HCT116 (cell line): ENCODE data around the gene CCBE1. TPM values are rescaled to one million over a fixed set of nuclear protein-coding genes. Genes with fewer than 3 reads are reported as not detected.

Experiments
- ATAC-seq: fragments of 200-7000 bp; cut with Tn5 transposase; 2 replicates; pipeline ENCODE4 v1.9.1; 2020; ENCODE audit warnings: mild to moderate bottlenecking, moderate library complexity
- BruUV-seq: library from RNA; stranded (reverse); fragments of 400-500 nt; replicated peaks from 2 replicates; lab custom pipeline; 2021; lab: Mats Ljungman, UMichigan
- CTCF ChIA-PET: fragments of 300-600 bp; sonication (Branson Sonifier 250); formaldehyde crosslinking; loops from one replicate; lab custom pipeline; 2021; ENCODE audit warnings: antibody characterized with exemption; lab: Charles Lee
- POLR2A ChIA-PET: fragments of 300-600, 350-600 bp; sonication (Branson Sonifier 250); formaldehyde crosslinking; loops from one replicate; lab custom pipeline; 2021; ENCODE audit warnings: antibody characterized with exemption; lab: Charles Lee
- RAD21 ChIA-PET, 2 experiments: fragments of 300-600 bp; sonication (Branson Sonifier 250); formaldehyde crosslinking; loops; one replicate each; lab custom pipeline; 2023; ENCODE audit warnings: low total read pairs in 2 of 2; ENCODE audit not compliant: uncharacterized antibody in 2 of 2, unreplicated experiment in 2 of 2, low non-redundant PET in 1 of 2; lab: Charles Lee
- DNase-seq: peaks from one replicate; pipeline ENCODE4 v3.0.0-alpha.2; 2010; ENCODE audit warnings: low read depth, low spot score
- H2AFZ ChIP-seq: fragments of 200-600 bp; shearing (Covaris generic), sonication (generic); 2 replicates; pipeline ENCODE4 v1.6.1; 2017; ENCODE audit warnings: low read depth, mixed run types, mixed read lengths, antibody characterized with exemption, low read length; ENCODE audit not compliant: poor library complexity, severe bottlenecking
- H3K27ac ChIP-seq: 2 replicates; pipeline ENCODE4 v1.5.1; 2012; ENCODE audit warnings: low read depth, low read length
- H3K27me3 ChIP-seq: fragments of 200-600 bp; sonication (generic); 2 replicates; pipeline ENCODE4 v1.6.1; 2016; ENCODE audit warnings: mixed run types, low read length, mixed read lengths; ENCODE audit not compliant: insufficient read depth
- H3K36me3 ChIP-seq, 2 experiments: fragments of 200-500 bp in 1 of 2; fragments of 200-600 bp in 1 of 2; sonication (Bioruptor generic) in 1 of 2; sonication (generic) in 1 of 2; 2 replicates each; pipeline versions ENCODE4 v1.5.1 to v1.6.1; 2014 to 2016; ENCODE audit warnings: low read length in 2 of 2, inconsistent platforms in 1 of 2, mixed read lengths in 1 of 2, mixed run types in 1 of 2; ENCODE audit not compliant: insufficient read depth in 2 of 2, control insufficient read depth in 1 of 2
- H3K4me1 ChIP-seq, 2 experiments: fragments of 200-600 bp in 1 of 2; sonication (generic) in 1 of 2; 2 replicates each; pipeline versions ENCODE4 v1.5.1 to v1.6.1; 2012 to 2017; ENCODE audit warnings: low read length in 2 of 2, inconsistent platforms in 1 of 2, mild to moderate bottlenecking in 1 of 2, mixed read lengths in 1 of 2, mixed run types in 1 of 2, moderate library complexity in 1 of 2; ENCODE audit not compliant: insufficient read depth in 2 of 2, control insufficient read depth in 1 of 2
- H3K4me2 ChIP-seq: fragments of 200-600 bp; sonication (generic); 2 replicates; pipeline ENCODE4 v1.6.1; 2017; ENCODE audit warnings: mixed run types, low read length, mixed read lengths
- H3K4me3 ChIP-seq, 2 experiments: fragments of 200-600 bp in 1 of 2; sonication (generic) in 1 of 2; replicated peaks in 1 of 2; 2 replicates each; pipeline ENCODE4 v1.5.1; 2011 to 2016; ENCODE audit warnings: low read length in 2 of 2, control low read depth in 1 of 2, low read depth in 1 of 2, mild to moderate bottlenecking in 1 of 2, mixed read lengths in 1 of 2, mixed run types in 1 of 2
- H3K79me2 ChIP-seq: fragments of 200-600 bp; sonication (generic); 2 replicates; pipeline ENCODE4 v1.6.1; 2017; ENCODE audit warnings: mild to moderate bottlenecking, mixed run types, low read length, moderate library complexity, mixed read lengths; ENCODE audit not compliant: insufficient read depth
- H3K9ac ChIP-seq: fragments of 200-600 bp; sonication (generic); 2 replicates; pipeline ENCODE4 v1.6.1; 2016; ENCODE audit warnings: low read length, mixed read lengths
- H3K9me2 ChIP-seq: fragments of 200-600 bp; sonication (generic), shearing (Covaris generic); 2 replicates; pipeline ENCODE4 v1.6.1; 2017; ENCODE audit warnings: mixed run types, mild to moderate bottlenecking, moderate library complexity; ENCODE audit not compliant: insufficient read depth
- H3K9me3 ChIP-seq, 2 experiments: fragments of 200-500 bp in 1 of 2; fragments of 200-600 bp in 1 of 2; sonication (Bioruptor generic) in 1 of 2; sonication (generic) in 1 of 2; 2 replicates each; pipeline ENCODE4 v1.6.1; 2014 to 2017; ENCODE audit warnings: low read length in 2 of 2, mixed read lengths in 2 of 2, inconsistent platforms in 1 of 2, low read depth in 1 of 2, mild to moderate bottlenecking in 1 of 2, mixed run types in 1 of 2, moderate library complexity in 1 of 2; ENCODE audit not compliant: control insufficient read depth in 1 of 2, insufficient read depth in 1 of 2
- H4K20me1 ChIP-seq: fragments of 200-600 bp; sonication (generic), shearing (Covaris generic); 2 replicates; pipeline ENCODE4 v1.6.1; 2017; ENCODE audit warnings: mixed run types, mild to moderate bottlenecking, moderate library complexity; ENCODE audit not compliant: insufficient read depth
- CEBPB ChIP-seq: IDR thresholded peaks from 2 replicates; pipeline ENCODE4 v1.6.1; 2012; ENCODE audit warnings: low read depth
- EZH2 ChIP-seq: fragments of 200-600 bp; sonication (generic); IDR thresholded peaks from 2 replicates; pipeline ENCODE4 v1.6.1; 2017; ENCODE audit warnings: antibody characterized with exemption, mixed run types
- EZH2phosphoT487 ChIP-seq: fragments of 200-600 bp; IDR thresholded peaks from 2 replicates; pipeline ENCODE4 v1.6.1; 2018; ENCODE audit warnings: antibody characterized with exemption, borderline replicate concordance
- FOSL1 ChIP-seq: IDR thresholded peaks from 2 replicates; pipeline ENCODE4 v1.6.1; 2012; ENCODE audit warnings: low read depth
- JUND ChIP-seq: IDR thresholded peaks from 2 replicates; pipeline ENCODE4 v1.6.1; 2012
- POLR2A ChIP-seq: IDR thresholded peaks from 2 replicates; pipeline ENCODE4 v1.7.0; 2011; ENCODE audit warnings: borderline replicate concordance; ENCODE audit not compliant: insufficient read depth, insufficient read length; ENCODE audit errors: extremely low read depth
- POLR2AphosphoS5 ChIP-seq: IDR thresholded peaks from 2 replicates; pipeline ENCODE4 v1.6.1; 2011; ENCODE audit warnings: mild to moderate bottlenecking, low read depth, low read length, moderate library complexity
- RAD21 ChIP-seq: IDR thresholded peaks from 2 replicates; pipeline ENCODE4 v1.6.1; 2012; ENCODE audit warnings: low read depth, mild to moderate bottlenecking
- SIN3A ChIP-seq: IDR thresholded peaks from 2 replicates; pipeline ENCODE4 v1.6.1; 2012; ENCODE audit warnings: low read depth
- SP1 ChIP-seq: IDR thresholded peaks from 2 replicates; pipeline ENCODE4 v1.6.1; 2012; ENCODE audit warnings: low read depth
- SRF ChIP-seq: IDR thresholded peaks from 2 replicates; pipeline ENCODE4 v1.6.1; 2012; ENCODE audit warnings: low read depth
- TCF7L2 ChIP-seq: IDR thresholded peaks from 2 replicates; pipeline ENCODE4 v1.7.0; 2011; ENCODE audit warnings: borderline replicate concordance, inconsistent platforms; ENCODE audit not compliant: insufficient read depth, insufficient read length; ENCODE audit errors: extremely low read depth
- YY1 ChIP-seq: IDR thresholded peaks from 2 replicates; pipeline ENCODE4 v1.6.1; 2011; ENCODE audit warnings: low read length, low read depth, moderate library complexity, mild to moderate bottlenecking; ENCODE audit not compliant: insufficient replicate concordance; ENCODE audit errors: extremely low read depth
- ZNF274 ChIP-seq: fragments of 200-500 bp; sonication (Bioruptor generic); IDR thresholded peaks from 2 replicates; pipeline ENCODE4 v1.6.1; 2014; ENCODE audit warnings: mild to moderate bottlenecking, low read depth, low read length, inconsistent platforms
- intact Hi-C: fragments of 100-400 bp; cut with micrococcal nuclease; formaldehyde crosslinking; loops from 2 replicates; pipeline ENCODE4 v1.10.0; 2022
- total RNA-seq: library from RNA; stranded (reverse); gene quantifications from one replicate; pipeline ENCODE4 v1.2.1, GENCODE V29; 2021; ENCODE audit not compliant: unreplicated experiment
- TF ChIP-seq, protein P1 (sequence below): IDR thresholded peaks from 2 replicates; pipeline ENCODE4 v1.6.1; 2012
- TF ChIP-seq, protein P2 (sequence below): IDR thresholded peaks from 2 replicates; pipeline ENCODE4 v1.6.1; 2012; ENCODE audit warnings: low read depth
- TF ChIP-seq, protein P3 (sequence below): IDR thresholded peaks from 2 replicates; pipeline ENCODE4 v1.6.1; 2012

Gene CCBE1
- total RNA-seq, 1 experiment from 2014 or later = 0.84 TPM

DNA sequence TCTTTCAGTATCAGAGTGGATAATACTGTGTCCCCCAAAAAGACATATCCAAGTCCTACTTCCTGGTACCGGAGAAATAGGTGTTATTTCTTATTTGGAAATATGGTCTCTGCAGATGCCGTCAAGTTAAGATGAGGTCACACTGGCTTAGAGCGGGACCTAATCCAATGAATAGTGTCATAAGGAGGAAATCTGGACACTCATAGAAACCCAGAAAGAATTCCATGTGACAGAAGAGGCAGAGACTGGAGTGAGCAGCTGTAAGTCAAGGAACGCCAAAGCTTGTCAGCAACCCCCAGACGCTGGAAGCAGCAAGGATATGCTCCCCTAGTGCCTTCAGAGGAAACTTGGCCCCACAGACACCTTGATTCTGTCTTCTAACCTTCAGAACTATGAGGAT is 69.8 kb downstream of the CCBE1 start:
- H3K9ac ChIP-seq = no peak overlapping the region
- TF ChIP-seq SP1 (no peak), POLR2AphosphoS5 (no peak), SRF (no peak)
- TF ChIP-seq, protein P1, sequence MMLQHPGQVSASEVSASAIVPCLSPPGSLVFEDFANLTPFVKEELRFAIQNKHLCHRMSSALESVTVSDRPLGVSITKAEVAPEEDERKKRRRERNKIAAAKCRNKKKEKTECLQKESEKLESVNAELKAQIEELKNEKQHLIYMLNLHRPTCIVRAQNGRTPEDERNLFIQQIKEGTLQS = no peak
- intact Hi-C loops = no loop called here
- H3K9me3 ChIP-seq = no peaks in the 10 kb centered on the region
- RAD21 ChIA-PET = no interaction called here
- no peak overlapping the region for H3K4me3 ChIP-seq
- no peak overlapping the region for H2AFZ ChIP-seq
- no TSS peak for BruUV-seq
- H3K79me2 ChIP-seq = no peaks in the 10 kb centered on the region
- H3K27me3 ChIP-seq = peaks cover 30% of the 10 kb centered on the region; the same call in 1 of the 2 replicates
- no peaks in the 10 kb centered on the region for H3K36me3 ChIP-seq
- DNase-seq (no peak), ATAC-seq (no peak)
- H3K4me2 ChIP-seq = no peak overlapping the region
- no peaks in the 10 kb centered on the region for H4K20me1 ChIP-seq
- no peak overlapping the region for H3K27ac ChIP-seq
- CTCF ChIA-PET = no interaction called here
- no peaks in the 10 kb centered on the region for H3K4me1 ChIP-seq
- POLR2A ChIA-PET = no interaction called here
- no peaks in the 10 kb centered on the region for H3K9me2 ChIP-seq

DNA sequence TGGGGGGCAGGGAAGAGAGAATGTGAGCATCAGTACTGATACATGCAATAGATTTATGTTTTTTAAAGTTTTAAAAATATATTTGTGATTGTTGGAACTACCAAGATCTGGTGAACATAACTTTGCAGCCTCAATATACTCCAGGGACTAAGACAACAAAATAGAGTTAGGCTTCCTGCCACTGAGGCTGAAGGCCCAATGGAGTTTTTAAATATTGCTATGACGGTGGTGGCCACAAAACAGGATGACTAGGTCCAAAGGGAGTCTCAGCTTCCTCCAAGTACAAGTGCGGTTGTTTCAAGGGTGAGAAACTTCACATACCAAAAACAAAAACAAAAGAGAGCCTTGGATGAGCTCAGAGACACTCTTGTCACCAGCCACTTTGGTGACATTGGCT is 72.9 kb downstream of the CCBE1 start:
- peaks cover 38% of the 10 kb centered on the region for H3K27me3 ChIP-seq
- no peak overlapping the region for H3K9ac ChIP-seq
- H3K4me1 ChIP-seq = no peaks in the 10 kb centered on the region
- H3K79me2 ChIP-seq = no peaks in the 10 kb centered on the region
- POLR2A ChIA-PET = no interaction called here
- no peaks in the 10 kb centered on the region for H3K9me2 ChIP-seq
- no peak overlapping the region for H3K27ac ChIP-seq
- no peak overlapping the region for H3K4me3 ChIP-seq
- ATAC-seq = no peak
- DNase-seq = no peak
- no peaks in the 10 kb centered on the region for H4K20me1 ChIP-seq
- no peaks in the 10 kb centered on the region for H3K9me3 ChIP-seq
- H3K36me3 ChIP-seq = no peaks in the 10 kb centered on the region
- RAD21 ChIA-PET = no interaction called here
- CTCF ChIA-PET = interaction anchor here (0.8 kb wide), 1 partner anchor 73 kb away, joined by 3 read pairs; the partner anchor contains the start of gene CCBE1
- no peak overlapping the region for H3K4me2 ChIP-seq
- no TSS peak for BruUV-seq
- intact Hi-C loops = no loop called here
- no peak overlapping the region for H2AFZ ChIP-seq
- TF ChIP-seq RAD21 (no peak), SIN3A (no peak), EZH2phosphoT487 (no peak), JUND (no peak), FOSL1 (no peak), EZH2 (no peak), POLR2A (no peak), YY1 (no peak), ZNF274 (no peak), TCF7L2 (no peak), CEBPB (no peak)
- TF ChIP-seq, protein P2, sequence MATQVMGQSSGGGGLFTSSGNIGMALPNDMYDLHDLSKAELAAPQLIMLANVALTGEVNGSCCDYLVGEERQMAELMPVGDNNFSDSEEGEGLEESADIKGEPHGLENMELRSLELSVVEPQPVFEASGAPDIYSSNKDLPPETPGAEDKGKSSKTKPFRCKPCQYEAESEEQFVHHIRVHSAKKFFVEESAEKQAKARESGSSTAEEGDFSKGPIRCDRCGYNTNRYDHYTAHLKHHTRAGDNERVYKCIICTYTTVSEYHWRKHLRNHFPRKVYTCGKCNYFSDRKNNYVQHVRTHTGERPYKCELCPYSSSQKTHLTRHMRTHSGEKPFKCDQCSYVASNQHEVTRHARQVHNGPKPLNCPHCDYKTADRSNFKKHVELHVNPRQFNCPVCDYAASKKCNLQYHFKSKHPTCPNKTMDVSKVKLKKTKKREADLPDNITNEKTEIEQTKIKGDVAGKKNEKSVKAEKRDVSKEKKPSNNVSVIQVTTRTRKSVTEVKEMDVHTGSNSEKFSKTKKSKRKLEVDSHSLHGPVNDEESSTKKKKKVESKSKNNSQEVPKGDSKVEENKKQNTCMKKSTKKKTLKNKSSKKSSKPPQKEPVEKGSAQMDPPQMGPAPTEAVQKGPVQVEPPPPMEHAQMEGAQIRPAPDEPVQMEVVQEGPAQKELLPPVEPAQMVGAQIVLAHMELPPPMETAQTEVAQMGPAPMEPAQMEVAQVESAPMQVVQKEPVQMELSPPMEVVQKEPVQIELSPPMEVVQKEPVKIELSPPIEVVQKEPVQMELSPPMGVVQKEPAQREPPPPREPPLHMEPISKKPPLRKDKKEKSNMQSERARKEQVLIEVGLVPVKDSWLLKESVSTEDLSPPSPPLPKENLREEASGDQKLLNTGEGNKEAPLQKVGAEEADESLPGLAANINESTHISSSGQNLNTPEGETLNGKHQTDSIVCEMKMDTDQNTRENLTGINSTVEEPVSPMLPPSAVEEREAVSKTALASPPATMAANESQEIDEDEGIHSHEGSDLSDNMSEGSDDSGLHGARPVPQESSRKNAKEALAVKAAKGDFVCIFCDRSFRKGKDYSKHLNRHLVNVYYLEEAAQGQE = no peak
- TF ChIP-seq, protein P3, sequence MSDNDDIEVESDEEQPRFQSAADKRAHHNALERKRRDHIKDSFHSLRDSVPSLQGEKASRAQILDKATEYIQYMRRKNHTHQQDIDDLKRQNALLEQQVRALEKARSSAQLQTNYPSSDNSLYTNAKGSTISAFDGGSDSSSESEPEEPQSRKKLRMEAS = no peak
